Central memory CD8-positive, alpha-beta T cell (primary cell): ENCODE data around the gene CRNN.

Experiments used
- ATAC-seq: fragments of 150-1000 bp; cut with Tn5 transposase; replicated peaks from 2 replicates; pipeline ENCODE4 v1.10.0; 2022; ENCODE audit warnings: mild to moderate bottlenecking, moderate FRiP score, moderate number of reproducible peaks; ENCODE audit not compliant: poor library complexity, severe bottlenecking; ENCODE audit errors: extremely low read depth
- DNase-seq, 2 donors: peaks; one replicate each; pipeline ENCODE4 v3.0.0; 2021; ENCODE audit warnings: low spot score in 2 of 2
- H3K27ac Mint-ChIP-seq: one replicate; pipeline ENCODE4 v1.8.0; 2022; ENCODE audit warnings: low read depth, mild to moderate bottlenecking, moderate library complexity, mixed read lengths
- H3K27me3 Mint-ChIP-seq: one replicate; pipeline ENCODE4 v1.8.0; 2022; ENCODE audit warnings: mixed read lengths
- H3K36me3 Mint-ChIP-seq: one replicate; pipeline ENCODE4 v1.8.0; 2022; ENCODE audit warnings: mild to moderate bottlenecking, moderate library complexity, mixed read lengths; ENCODE audit not compliant: insufficient read depth
- H3K4me1 Mint-ChIP-seq: one replicate; pipeline ENCODE4 v1.8.0; 2022; ENCODE audit warnings: mixed read lengths
- H3K4me3 Mint-ChIP-seq: one replicate; pipeline ENCODE4 v1.8.0; 2022; ENCODE audit warnings: mild to moderate bottlenecking, moderate library complexity, mixed read lengths
- H3K9me3 Mint-ChIP-seq: one replicate; pipeline ENCODE4 v1.8.0; 2022; ENCODE audit warnings: mixed read lengths

CRNN gene

GRCh38 chr1:152367436-152367835, 46.6 kb downstream of the CRNN start:
- no peak overlapping the region for H3K4me3 Mint-ChIP-seq
- H3K27ac Mint-ChIP-seq = no peak overlapping the region
- peaks cover 74% of the 10 kb centered on the region for H3K27me3 Mint-ChIP-seq
- ATAC-seq = no peak
- DNase-seq = no peak
- no peaks in the 10 kb centered on the region for H3K36me3 Mint-ChIP-seq
- no peaks in the 10 kb centered on the region for H3K4me1 Mint-ChIP-seq
- H3K9me3 Mint-ChIP-seq = peaks cover 7% of the 10 kb centered on the region

- no peak for DNase-seq
- no peak for ATAC-seq
- Mint-ChIP-seq H3K9me3 (no peaks in the 10 kb centered on the region), H3K27me3 (peaks cover 35% of the 10 kb centered on the region), H3K36me3 (no peaks in the 10 kb centered on the region), H3K4me3 (no peak within 1 kb of the TSS), H3K27ac (no peak within 1 kb of the TSS), H3K4me1 (no peaks in the 10 kb centered on the region)
Observed at GRCh38 chr1:152359906-152360305, 54.2 kb downstream of the CRNN start, which contains the start of gene FLG2. Gene FLG2 (minus strand): TSS chr1:152360006. CDS start chr1:152358884, 1,122 bp downstream.
